Measurements from ENCODE around the gene DHX58.
"Not testable (repeated sequence)": the region's sequence is repeated elsewhere in the genome, so short reads cannot be mapped to it uniquely, and the experiment has no call there.

Gene DHX58

GRCh38 chr17:42142371-42142896 lies 29.9 kb upstream of the DHX58 start:
- Histone ChIP-seq H4K20me1 (ENCODE audit: insufficient read depth, low read length) (peaks cover 24% of the 10 kb centered on the region), H3K9me3 (ENCODE audit: insufficient read depth, low read length) (no peaks in the 10 kb centered on the region), H3K4me3 (ENCODE audit: low read length) (no peak overlapping the region), H3K36me3 (replicated peaks; ENCODE audit: low read depth, low read length) (peaks cover 23% of the 10 kb centered on the region), H2AFZ (ENCODE audit: low read depth, low read length) (no peak overlapping the region), H3K4me2 (ENCODE audit: low read length) (no peak overlapping the region), H3K27ac (ENCODE audit: low read length) (no peak overlapping the region), H3K4me1 (ENCODE audit: low read length) (peaks cover 13% of the 10 kb centered on the region; the same call in 1 of the 2 replicates), H3K27me3 (ENCODE audit: low read depth, low read length) (no peaks in the 10 kb centered on the region), H3K9ac (ENCODE audit: low read length) (no peak overlapping the region), H3K79me2 (ENCODE audit: low read length) (peaks cover 61% of the 10 kb centered on the region)
- TF ChIP-seq, protein P1, sequence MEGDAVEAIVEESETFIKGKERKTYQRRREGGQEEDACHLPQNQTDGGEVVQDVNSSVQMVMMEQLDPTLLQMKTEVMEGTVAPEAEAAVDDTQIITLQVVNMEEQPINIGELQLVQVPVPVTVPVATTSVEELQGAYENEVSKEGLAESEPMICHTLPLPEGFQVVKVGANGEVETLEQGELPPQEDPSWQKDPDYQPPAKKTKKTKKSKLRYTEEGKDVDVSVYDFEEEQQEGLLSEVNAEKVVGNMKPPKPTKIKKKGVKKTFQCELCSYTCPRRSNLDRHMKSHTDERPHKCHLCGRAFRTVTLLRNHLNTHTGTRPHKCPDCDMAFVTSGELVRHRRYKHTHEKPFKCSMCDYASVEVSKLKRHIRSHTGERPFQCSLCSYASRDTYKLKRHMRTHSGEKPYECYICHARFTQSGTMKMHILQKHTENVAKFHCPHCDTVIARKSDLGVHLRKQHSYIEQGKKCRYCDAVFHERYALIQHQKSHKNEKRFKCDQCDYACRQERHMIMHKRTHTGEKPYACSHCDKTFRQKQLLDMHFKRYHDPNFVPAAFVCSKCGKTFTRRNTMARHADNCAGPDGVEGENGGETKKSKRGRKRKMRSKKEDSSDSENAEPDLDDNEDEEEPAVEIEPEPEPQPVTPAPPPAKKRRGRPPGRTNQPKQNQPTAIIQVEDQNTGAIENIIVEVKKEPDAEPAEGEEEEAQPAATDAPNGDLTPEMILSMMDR (IDR thresholded peaks at IDR 0.05; ENCODE audit: low read depth, low read length): no peak
- TF ChIP-seq EZH2phosphoT487 (IDR thresholded peaks at IDR 0.05; ENCODE audit: low read depth): no peak

DNA sequence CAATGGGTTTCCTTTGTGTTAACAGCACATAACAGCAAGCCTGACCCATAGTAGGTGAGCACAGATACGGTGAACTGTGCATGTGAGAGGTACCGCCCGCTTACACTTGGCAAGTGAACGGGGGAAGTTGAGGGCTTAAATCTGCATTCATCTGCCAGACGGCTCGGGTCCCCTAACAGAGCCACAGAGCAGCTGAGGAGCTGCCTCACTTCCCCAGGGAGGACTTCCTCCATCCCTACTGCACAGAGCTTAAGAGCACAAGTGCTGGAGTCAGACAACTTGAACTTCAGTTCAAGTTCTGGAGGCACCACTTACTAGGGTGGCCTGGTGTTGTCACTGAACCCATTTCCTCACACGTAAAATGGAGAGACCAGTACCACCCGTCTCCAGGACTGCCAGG lies 28.9 kb upstream of the DHX58 start:
- Histone ChIP-seq H3K9me3 (ENCODE audit: insufficient read depth, low read length) (no peaks in the 10 kb centered on the region), H2AFZ (ENCODE audit: low read depth, low read length) (no peak overlapping the region), H3K4me2 (ENCODE audit: low read length) (no peak overlapping the region), H3K9ac (ENCODE audit: low read length) (no peak overlapping the region), H3K79me2 (ENCODE audit: low read length) (peaks cover 67% of the 10 kb centered on the region), H3K36me3 (replicated peaks; ENCODE audit: low read depth, low read length) (peaks cover 24% of the 10 kb centered on the region), H4K20me1 (ENCODE audit: insufficient read depth, low read length) (peaks cover 21% of the 10 kb centered on the region), H3K27ac (ENCODE audit: low read length) (no peak overlapping the region), H3K4me1 (ENCODE audit: low read length) (peaks cover 23% of the 10 kb centered on the region), H3K4me3 (ENCODE audit: low read length) (no peak overlapping the region), H3K27me3 (ENCODE audit: low read depth, low read length) (no peaks in the 10 kb centered on the region)
- no peak for TF ChIP-seq EZH2phosphoT487 (IDR thresholded peaks at IDR 0.05; ENCODE audit: low read depth)
- TF ChIP-seq, protein P1 (IDR thresholded peaks at IDR 0.05; ENCODE audit: low read depth, low read length): no peak

DNA sequence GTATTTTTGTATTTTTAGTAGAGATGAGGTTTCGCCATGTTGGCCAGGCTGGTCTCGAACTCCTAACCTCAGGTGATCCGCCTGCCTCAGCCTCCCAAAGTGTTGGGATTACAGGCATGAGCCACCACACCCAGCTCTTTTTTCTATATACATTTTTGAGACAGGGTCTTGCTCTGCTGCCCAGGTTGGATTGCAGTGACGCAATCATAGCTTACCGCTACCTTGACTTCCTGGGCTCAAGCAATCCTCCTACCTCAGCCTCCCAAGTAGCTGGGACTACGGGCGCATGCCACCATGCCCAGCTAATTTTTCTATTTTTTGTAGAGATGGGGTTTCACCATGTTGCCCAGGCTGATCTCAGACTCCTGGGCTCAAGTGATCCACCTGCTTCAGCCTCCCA lies 28.2 kb upstream of the DHX58 start:
- Histone ChIP-seq H3K36me3 (replicated peaks; ENCODE audit: low read depth, low read length) (peaks cover 31% of the 10 kb centered on the region), H4K20me1 (ENCODE audit: insufficient read depth, low read length) (peaks cover 26% of the 10 kb centered on the region), H3K79me2 (ENCODE audit: low read length) (peaks cover 74% of the 10 kb centered on the region), H3K4me1 (ENCODE audit: low read length) (peaks cover 30% of the 10 kb centered on the region)
- not testable (repeated sequence) for H3K27me3 ChIP-seq (ENCODE audit: low read depth, low read length); H3K4me3 ChIP-seq (ENCODE audit: low read length); H3K27ac ChIP-seq (ENCODE audit: low read length); H3K4me2 ChIP-seq (ENCODE audit: low read length); H2AFZ ChIP-seq (ENCODE audit: low read depth, low read length); H3K9me3 ChIP-seq (ENCODE audit: insufficient read depth, low read length); H3K9ac ChIP-seq (ENCODE audit: low read length)

DNA sequence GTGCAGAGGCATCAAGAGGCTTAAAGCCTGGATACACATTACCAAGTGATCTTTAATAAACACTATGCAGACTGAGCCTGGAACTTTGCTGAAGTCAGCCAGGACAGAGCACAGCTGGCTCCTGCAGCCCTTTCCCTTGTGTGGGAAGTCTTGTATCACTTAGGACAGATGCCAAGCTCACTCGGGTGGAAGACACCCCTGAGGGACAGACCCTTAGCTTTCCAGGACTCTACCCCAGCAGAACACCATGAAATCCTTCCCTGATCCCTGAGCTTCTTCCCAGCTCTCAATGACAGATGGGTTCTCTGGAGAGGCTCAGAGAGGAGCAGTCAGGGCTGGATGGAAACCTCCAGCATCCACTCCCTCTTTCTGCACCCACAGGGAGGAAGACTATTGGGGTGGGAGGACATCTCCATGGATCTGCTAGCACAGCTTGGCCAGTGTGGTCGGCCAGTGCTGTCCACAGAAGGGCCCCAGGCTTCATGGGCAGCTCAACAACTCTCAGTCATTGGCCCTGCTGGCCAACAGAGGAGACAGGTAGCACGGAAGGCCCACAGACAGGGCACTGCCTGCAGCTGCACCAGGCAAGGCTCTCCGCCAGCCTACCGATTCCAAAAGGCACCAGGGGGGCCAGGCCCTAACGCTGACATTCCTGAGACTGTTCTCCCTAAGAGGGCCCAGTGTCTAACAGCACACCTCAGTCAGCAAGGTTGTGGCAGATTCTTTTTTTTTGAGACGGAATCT lies 26.4 kb upstream of the DHX58 start:
- Histone ChIP-seq H3K4me1 (ENCODE audit: low read length) (peaks cover 48% of the 10 kb centered on the region), H4K20me1 (ENCODE audit: insufficient read depth, low read length) (peaks cover 28% of the 10 kb centered on the region), H3K9ac (ENCODE audit: low read length) (no peak overlapping the region), H3K36me3 (replicated peaks; ENCODE audit: low read depth, low read length) (peaks cover 34% of the 10 kb centered on the region), H3K9me3 (ENCODE audit: insufficient read depth, low read length) (no peaks in the 10 kb centered on the region), H3K79me2 (ENCODE audit: low read length) (peaks cover 89% of the 10 kb centered on the region), H3K4me2 (ENCODE audit: low read length) (no peak overlapping the region), H2AFZ (ENCODE audit: low read depth, low read length) (no peak overlapping the region), H3K27ac (ENCODE audit: low read length) (no peak overlapping the region), H3K27me3 (ENCODE audit: low read depth, low read length) (no peaks in the 10 kb centered on the region), H3K4me3 (ENCODE audit: low read length) (no peak overlapping the region)
- TF ChIP-seq, protein P1 (IDR thresholded peaks at IDR 0.05; ENCODE audit: low read depth, low read length): no peak
- no peak for TF ChIP-seq EZH2phosphoT487 (IDR thresholded peaks at IDR 0.05; ENCODE audit: low read depth)
